NCI-H345 (cell line): ENCODE results near the gene CTNND2.

Experiments
- DNase-seq: peaks from one replicate; lab custom pipeline; 2025; lab: John Stamatoyannopoulos, UW

Gene CTNND2

GRCh38 chr5:11780641-11781345 is 123.5 kb downstream of the CTNND2 start:
- no peak for DNase-seq

- DNase-seq: no peak
Observed at GRCh38 chr5:11777096-11777495, 127.2 kb downstream of the CTNND2 start.

GRCh38 chr5:11770310-11770709 is 133.9 kb downstream of the CTNND2 start:
- DNase-seq: no peak

GRCh38 chr5:11760934-11761603 is 143.2 kb downstream of the CTNND2 start:
- DNase-seq: no peak

- no peak for DNase-seq
Observed at GRCh38 chr5:11758321-11758720, 145.9 kb downstream of the CTNND2 start.

GRCh38 chr5:11757661-11758060 is 146.6 kb downstream of the CTNND2 start:
- DNase-seq: no peak

- no peak for DNase-seq
Observed at GRCh38 chr5:11737010-11737409, 167.2 kb downstream of the CTNND2 start.

GRCh38 chr5:11734369-11734768 is 169.9 kb downstream of the CTNND2 start:
- no peak for DNase-seq

GRCh38 chr5:11733840-11734192 is 170.4 kb downstream of the CTNND2 start:
- DNase-seq: no peak

GRCh38 chr5:11733185-11733839 is 170.9 kb downstream of the CTNND2 start:
- no peak for DNase-seq

- no peak for DNase-seq
Observed at GRCh38 chr5:11724940-11725339, 179.3 kb downstream of the CTNND2 start.

GRCh38 chr5:11719888-11720481 is 184.3 kb downstream of the CTNND2 start:
- no peak for DNase-seq

GRCh38 chr5:11715461-11716196 is 188.6 kb downstream of the CTNND2 start:
- DNase-seq: no peak

- no peak for DNase-seq
Observed at GRCh38 chr5:11711932-11712331, 192.3 kb downstream of the CTNND2 start.

GRCh38 chr5:11709021-11709420 is 195.2 kb downstream of the CTNND2 start:
- no peak for DNase-seq

- no peak for DNase-seq
Observed at GRCh38 chr5:11704916-11705315, 199.3 kb downstream of the CTNND2 start.

GRCh38 chr5:11700391-11700790 is 203.9 kb downstream of the CTNND2 start:
- DNase-seq: no peak

GRCh38 chr5:11692636-11693035 is 211.6 kb downstream of the CTNND2 start:
- DNase-seq: no peak

- no peak for DNase-seq
Observed at GRCh38 chr5:11687498-11687897, 216.7 kb downstream of the CTNND2 start.

- no peak for DNase-seq
Observed at GRCh38 chr5:11684607-11685006, 219.6 kb downstream of the CTNND2 start.

GRCh38 chr5:11683666-11684065 is 220.6 kb downstream of the CTNND2 start:
- no peak for DNase-seq

GRCh38 chr5:11681796-11682195 is 222.4 kb downstream of the CTNND2 start:
- DNase-seq: no peak
